GM12873 (cell line): ENCODE data around the gene LHFPL2.

Experiments
- TF ChIP-seq, protein P1 (sequence below): IDR thresholded peaks from 2 replicates; pipeline ENCODE4 v1.5.1; 2012; ENCODE audit warnings: low read depth, mild to moderate bottlenecking, moderate library complexity, low read length, control low read depth; ENCODE audit not compliant: insufficient read depth; ENCODE audit errors: missing control alignments

LHFPL2 gene

DNA sequence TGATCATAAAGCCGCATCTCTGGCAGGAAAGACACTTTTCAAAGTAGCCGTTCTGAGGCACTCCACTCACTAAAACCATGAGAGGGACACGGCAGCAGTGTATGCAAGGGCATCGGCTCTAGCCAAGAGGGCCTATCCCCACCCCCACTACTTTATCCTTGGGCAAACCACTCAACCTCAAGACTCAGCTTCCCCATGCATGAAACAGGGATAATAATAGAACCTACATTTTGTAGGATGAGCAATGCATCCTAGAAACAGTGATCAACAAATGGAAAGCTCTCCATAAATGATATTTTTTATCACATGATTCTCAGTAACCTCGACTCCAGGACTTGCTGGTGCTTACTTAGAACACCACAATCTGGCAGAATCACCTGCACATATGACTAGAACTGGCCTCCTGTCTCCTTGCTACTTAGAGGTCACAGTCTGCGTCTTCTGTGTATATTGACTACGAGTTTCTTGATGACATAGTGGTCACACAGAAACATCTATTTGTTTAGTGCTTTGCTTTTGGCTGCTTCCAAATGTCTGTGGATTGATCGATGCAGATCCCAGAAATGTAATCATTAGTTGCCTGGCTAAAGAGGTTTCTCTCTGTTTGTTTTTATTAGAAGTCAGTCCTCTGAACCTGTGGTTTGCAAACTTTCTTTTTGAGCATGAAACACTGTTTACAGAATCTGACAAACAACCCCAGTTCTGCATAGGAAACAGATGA is 102.1 kb downstream of the LHFPL2 start:
- TF ChIP-seq, protein P1, sequence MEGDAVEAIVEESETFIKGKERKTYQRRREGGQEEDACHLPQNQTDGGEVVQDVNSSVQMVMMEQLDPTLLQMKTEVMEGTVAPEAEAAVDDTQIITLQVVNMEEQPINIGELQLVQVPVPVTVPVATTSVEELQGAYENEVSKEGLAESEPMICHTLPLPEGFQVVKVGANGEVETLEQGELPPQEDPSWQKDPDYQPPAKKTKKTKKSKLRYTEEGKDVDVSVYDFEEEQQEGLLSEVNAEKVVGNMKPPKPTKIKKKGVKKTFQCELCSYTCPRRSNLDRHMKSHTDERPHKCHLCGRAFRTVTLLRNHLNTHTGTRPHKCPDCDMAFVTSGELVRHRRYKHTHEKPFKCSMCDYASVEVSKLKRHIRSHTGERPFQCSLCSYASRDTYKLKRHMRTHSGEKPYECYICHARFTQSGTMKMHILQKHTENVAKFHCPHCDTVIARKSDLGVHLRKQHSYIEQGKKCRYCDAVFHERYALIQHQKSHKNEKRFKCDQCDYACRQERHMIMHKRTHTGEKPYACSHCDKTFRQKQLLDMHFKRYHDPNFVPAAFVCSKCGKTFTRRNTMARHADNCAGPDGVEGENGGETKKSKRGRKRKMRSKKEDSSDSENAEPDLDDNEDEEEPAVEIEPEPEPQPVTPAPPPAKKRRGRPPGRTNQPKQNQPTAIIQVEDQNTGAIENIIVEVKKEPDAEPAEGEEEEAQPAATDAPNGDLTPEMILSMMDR: no peak

DNA sequence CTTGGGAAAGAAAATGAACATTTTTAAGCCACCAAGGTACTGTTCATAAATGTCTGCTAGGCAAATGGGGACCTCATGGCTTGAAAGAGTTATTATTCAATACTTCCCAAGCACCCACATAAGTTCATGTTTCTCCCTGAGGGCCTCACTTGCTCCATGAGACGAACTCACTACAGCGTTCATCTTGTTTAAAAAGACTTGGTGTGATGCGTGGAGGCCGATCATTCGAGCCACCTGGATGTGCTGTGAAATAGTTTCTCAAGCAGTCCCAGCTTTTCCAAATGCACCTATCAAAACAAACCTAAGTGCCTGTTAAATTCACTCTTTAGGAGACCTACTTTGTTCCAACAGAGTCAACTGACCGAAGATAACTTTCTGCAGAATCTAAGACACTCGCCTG is 103.2 kb downstream of the LHFPL2 start:
- TF ChIP-seq, protein P1: no peak

DNA sequence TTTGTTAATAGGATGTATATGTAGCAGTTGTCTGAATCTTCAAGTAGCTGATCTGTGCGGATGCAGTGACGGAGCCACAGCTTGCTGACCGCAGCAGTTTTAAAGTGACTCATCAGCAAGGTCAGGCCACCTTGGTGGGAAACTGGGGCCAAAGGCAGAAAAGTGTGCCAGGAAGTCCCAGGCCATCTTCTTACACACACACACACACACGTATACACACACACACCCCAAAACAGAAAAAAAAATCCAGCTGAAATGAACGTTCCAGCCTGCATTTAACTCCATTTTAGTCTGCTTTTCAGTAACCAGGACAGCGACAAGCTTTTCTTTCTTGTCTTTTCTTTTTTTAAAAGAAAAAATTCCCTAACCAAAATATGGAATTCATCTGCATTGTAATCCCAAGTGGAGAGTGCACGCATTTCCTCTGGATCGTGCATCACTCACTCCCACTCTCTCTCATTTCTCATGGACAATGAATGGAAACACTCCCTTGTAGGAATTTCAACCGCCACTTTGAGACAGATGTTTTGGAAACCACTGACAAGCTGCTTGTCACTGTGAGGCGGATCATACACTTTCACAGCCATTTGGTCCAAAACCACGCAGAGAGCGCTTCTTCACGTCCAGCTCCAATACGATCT is 103.9 kb downstream of the LHFPL2 start:
- TF ChIP-seq, protein P1: no peak

DNA sequence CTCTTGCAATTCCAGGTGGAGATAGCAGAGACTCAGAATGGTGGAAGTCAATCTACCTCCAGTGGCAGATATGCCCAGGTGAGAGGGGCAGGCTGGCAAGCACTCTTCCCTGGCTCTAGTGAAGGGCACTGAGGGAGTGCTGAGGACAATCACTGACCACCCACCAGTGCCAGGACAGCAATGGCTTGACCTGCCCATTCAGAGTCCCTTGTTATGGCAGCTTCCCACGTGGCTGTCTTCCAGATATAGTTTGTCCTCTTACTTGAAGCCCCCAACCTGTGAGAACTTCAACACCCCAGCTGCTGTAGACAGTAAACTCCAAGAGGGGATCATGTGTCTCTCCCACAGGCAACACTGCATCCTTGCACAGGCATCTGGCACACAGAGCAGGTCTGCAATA is 104.7 kb downstream of the LHFPL2 start:
- TF ChIP-seq, protein P1: no peak

DNA sequence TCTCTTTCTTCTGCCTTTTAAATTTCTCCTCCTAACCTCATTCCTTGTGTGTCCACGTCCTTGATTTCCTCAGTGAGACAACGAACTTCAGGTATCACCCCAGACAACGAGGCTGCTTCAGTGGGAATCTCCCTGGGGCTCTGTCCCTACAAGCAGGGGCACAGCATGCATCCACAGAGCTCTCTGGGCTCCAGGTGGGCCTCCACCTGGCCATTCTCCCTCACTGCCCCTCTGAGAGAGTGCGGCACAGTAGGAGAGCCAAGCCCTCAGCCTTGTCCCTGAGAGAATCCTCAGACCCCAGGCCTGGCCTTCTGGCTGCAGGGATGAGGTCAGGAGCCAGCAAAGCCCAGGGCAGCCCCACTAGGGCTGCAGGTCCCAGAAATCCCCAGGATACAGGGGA is 105.3 kb downstream of the LHFPL2 start:
- TF ChIP-seq, protein P1: no peak

DNA sequence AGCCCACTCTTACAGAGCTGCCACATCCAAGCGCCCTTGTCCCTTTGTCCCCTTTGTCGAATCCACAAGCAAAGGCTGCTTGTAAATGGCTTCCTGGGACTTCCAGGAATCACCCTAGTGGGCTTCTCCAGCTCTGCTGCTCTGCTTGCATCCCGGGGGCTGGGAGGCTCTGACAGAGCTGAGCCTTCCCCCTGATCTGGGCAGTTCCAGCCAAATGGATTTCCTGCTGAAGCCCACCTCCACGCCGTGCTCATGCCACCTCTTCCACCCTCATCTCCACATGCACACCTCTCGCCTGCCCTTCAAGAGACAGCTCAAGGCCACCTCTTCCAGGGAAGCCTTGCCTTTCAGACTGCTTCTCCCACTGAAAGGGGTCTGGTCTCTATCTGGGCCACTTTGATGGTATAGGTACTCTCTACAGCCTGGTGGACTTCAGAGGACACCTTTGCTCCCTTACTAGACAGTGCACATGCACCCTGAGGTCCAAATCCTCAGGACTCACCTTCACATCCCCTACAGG is 106.2 kb downstream of the LHFPL2 start:
- TF ChIP-seq, protein P1: no peak

DNA sequence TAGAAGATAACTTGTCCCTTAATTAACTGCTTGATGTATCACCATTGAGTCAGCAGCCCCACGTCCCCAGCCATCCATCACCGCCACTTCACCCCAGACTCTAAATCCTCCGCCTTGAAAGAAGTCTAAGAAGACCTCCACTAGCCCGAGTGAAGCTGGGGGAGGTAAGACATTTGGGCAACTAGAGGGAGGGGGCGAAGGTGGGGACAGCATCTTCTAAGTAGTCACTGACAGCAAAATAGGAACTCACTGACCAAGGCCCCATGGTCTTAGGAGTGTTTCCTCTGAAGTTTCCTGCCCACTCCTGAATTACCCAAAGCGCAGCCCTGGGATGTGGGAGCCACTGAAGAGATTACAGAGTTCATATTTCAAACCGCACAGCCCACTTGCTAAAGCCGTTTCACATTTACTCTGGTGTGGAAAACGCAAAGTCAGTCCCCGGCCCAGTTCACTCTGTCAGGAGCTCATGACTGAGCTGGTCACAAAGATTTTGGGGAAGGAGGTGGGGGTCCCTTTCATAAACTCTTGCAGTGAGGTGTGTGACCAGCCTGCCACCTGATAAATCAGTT is 107.4 kb downstream of the LHFPL2 start:
- TF ChIP-seq, protein P1: no peak
